Epithelial cell of esophagus (primary cell): ENCODE results near the gene SEC11C.

ENCODE experiments used
- DNase-seq: peaks from one replicate; pipeline ENCODE4 v3.0.0; 2010; ENCODE audit warnings: low read depth
- H3K4me3 ChIP-seq: 2 replicates; pipeline ENCODE4 v1.5.1; 2011; ENCODE audit warnings: mild to moderate bottlenecking, low read length, control low read depth
- TF ChIP-seq, protein P1 (sequence below): IDR thresholded peaks from 2 replicates; pipeline ENCODE4 v1.5.1; 2011; ENCODE audit warnings: low read depth, mild to moderate bottlenecking, low read length, control low read depth, inconsistent platforms; ENCODE audit not compliant: insufficient read depth; ENCODE audit errors: missing control alignments

Gene SEC11C

DNA sequence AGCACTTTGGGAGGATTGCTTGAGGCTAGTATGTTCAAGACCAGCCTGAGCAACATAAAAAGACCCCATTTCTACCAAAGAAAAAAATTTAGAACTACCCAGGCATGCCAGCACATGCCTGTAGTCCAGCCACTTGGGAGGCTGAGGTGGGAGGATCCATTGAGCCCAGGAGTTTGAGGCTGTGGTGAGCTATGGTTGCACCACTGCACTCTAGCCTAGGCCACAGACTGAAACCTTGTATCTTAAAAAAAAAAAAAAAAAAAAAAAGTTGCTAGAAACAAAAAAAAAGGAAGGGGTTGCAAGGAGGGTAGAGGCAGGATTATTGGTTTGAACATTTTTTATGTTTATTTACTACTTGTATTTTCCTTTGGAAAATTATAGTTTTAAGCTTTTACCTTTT lies 4.8 kb downstream of the SEC11C start:
- no peak for DNase-seq
- no peak overlapping the region for H3K4me3 ChIP-seq
- TF ChIP-seq, protein P1, sequence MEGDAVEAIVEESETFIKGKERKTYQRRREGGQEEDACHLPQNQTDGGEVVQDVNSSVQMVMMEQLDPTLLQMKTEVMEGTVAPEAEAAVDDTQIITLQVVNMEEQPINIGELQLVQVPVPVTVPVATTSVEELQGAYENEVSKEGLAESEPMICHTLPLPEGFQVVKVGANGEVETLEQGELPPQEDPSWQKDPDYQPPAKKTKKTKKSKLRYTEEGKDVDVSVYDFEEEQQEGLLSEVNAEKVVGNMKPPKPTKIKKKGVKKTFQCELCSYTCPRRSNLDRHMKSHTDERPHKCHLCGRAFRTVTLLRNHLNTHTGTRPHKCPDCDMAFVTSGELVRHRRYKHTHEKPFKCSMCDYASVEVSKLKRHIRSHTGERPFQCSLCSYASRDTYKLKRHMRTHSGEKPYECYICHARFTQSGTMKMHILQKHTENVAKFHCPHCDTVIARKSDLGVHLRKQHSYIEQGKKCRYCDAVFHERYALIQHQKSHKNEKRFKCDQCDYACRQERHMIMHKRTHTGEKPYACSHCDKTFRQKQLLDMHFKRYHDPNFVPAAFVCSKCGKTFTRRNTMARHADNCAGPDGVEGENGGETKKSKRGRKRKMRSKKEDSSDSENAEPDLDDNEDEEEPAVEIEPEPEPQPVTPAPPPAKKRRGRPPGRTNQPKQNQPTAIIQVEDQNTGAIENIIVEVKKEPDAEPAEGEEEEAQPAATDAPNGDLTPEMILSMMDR, result no peak

DNA sequence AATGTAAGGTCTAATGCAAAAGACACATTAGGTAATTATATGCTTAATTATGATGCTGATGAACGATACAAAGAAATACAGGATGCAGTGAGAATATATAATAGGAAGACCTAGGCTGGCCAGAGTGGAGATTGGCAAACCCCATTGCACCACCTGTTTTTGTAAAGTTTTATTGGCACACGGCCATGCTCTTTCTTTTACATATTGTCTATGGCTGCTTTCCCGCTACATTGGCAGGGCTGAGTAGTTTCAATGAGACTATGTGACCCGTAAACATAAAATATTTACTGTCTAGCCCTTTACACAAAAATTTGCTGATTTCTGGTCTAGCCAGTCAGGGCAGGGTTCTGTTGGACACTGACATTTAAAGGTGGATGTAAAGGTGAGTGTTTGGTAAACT lies 5.4 kb downstream of the SEC11C start:
- DNase-seq, result no peak
- H3K4me3 ChIP-seq, result no peak overlapping the region
- TF ChIP-seq, protein P1, result no peak

DNA sequence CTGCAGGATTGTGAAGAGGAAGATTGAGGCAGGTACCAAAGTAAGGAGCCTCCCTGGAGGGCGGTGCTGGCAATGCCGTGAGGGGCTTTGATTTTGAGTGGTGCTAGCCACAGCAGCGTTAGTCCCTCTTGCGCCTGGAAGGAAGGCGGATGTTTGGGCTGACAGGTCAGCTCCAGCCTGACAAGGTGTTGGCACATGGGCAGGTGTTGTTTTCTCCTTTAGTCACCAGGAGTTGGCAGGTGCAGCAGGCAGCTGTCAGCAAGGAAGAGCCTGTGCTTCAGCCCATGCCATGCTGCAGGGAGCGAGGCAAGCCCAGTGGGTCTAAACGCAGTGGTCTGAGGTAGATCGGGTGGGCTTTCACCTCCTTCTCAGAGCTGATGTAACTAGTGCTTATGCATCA lies 8.5 kb downstream of the SEC11C start:
- TF ChIP-seq, protein P1, result no peak
- peak; percentile 12 for DNase-seq
- H3K4me3 ChIP-seq, result no peak overlapping the region

DNA sequence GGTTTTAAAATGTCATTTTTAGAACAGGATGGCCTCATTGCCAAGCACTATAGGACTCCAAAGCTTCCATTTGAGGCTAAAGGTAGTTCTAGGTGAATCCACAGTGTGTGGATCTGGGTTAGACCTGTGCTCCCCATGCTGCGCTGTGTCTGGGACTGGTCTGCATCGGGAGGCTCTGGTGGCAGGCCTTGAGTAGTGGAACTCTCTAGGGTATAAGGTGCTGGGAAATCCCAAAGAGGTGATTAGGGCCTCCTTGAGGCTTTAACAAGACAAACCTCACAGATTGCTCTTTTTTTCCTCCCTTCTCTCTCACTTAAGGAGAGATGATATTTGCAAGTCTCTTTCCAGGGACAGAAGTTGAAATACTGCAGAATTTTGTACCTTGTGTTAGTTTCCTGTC lies 9.3 kb downstream of the SEC11C start:
- no peak for DNase-seq
- H3K4me3 ChIP-seq, result no peak overlapping the region
- TF ChIP-seq, protein P1, result no peak

DNA sequence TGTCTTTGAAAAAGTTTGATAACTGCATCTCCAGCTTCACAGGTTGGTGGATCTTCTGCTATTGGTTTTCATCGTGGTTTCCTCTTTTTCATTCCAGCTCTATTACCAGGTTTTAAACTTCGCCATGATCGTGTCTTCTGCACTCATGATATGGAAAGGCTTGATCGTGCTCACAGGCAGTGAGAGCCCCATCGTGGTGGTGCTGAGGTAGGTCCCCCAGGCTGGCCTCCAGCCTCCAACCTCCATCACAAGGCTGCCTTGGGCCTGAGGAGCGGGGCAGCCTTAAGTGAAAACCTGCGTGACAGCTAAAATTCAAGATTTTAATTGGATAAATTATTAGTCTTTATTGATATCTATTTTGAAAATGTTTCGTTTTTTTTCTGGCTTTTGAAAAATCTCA lies 9.7 kb downstream of the SEC11C start:
- DNase-seq, result no peak
- TF ChIP-seq, protein P1, result no peak
- no peak overlapping the region for H3K4me3 ChIP-seq

DNA sequence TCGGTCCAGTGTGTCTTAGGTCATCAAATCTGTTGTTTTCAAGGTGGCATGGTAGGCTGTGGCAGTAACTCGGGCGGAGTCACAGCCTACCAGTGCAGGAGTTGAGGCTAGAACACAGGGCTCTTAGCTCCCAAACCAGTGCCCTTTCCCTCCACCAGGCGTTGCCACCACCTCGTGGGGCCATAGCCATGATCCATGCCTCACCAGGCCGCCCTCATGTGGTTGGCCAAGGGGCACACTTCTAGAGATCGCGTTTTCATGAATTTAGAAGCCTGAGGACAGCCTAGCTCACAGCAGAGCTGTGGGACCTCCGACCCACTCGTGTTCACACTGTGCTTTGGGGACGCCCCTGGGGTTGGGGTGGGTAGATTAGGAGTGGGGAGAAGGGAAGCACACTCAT lies 10.6 kb downstream of the SEC11C start:
- no peak overlapping the region for H3K4me3 ChIP-seq
- DNase-seq, result no peak
- TF ChIP-seq, protein P1, result no peak

DNA sequence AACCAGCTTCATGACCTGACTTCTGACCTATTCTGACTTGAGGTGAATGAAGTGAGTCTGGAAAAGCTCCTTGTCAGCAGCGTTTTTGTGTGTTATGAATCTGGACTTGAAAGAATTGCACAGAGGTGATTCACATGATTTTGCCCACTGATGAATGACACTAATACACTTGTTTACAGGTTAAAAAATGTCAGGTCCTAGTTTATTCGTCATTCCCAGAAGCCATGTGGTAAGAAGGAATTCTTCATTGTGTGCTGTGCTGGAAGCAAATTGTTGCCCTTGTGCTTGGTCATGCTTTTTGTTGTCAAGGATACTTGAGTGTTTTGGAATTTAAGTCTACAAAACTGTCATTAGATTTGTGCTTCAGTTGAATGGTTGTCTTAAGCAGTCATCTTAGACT lies 15.5 kb downstream of the SEC11C start:
- DNase-seq, result peak; percentile 19
- TF ChIP-seq, protein P1, result no peak
- H3K4me3 ChIP-seq, result no peak overlapping the region
